HCT116 (cell line): ENCODE results near the gene DAZAP2.

Source experiments
- CTCF ChIP-seq, 3 experiments: fragments of 200-600 bp in 1 of 3; sonication (generic) in 1 of 3; IDR thresholded peaks in 2 of 3; conservative IDR thresholded peaks in 1 of 3; 2 replicates each; pipeline ENCODE4 v1.5.1; 2012 to 2017; ENCODE audit warnings: low read depth in 2 of 3, low read length in 2 of 3, antibody characterized with exemption in 1 of 3, borderline replicate concordance in 1 of 3, control low read depth in 1 of 3, mild to moderate bottlenecking in 1 of 3, mixed read lengths in 1 of 3, mixed run types in 1 of 3, moderate library complexity in 1 of 3; ENCODE audit not compliant: insufficient read depth in 1 of 3
- ZBTB33 ChIP-seq: IDR thresholded peaks from 2 replicates; pipeline ENCODE4 v1.6.1; 2011; ENCODE audit warnings: mild to moderate bottlenecking, low read length, moderate library complexity; ENCODE audit not compliant: insufficient replicate concordance; ENCODE audit errors: extremely low read depth

- no peak for TF ChIP-seq ZBTB33
- TF ChIP-seq CTCF (IDR thresholded peaks at IDR 0.05 in 2 of 3, conservative IDR thresholded peaks at IDR 0.05 in 1 of 3; ENCODE audit: borderline replicate concordance in 1 of 3, insufficient read depth in 1 of 3, low read depth in 2 of 3, low read length in 2 of 3) = no peak
Observed at GRCh38 chr12:51263341-51263740, 24.7 kb downstream of the DAZAP2 start.
